Neural crest cell (in vitro differentiated cells): ENCODE measurements around the gene CACNA2D1. TPM values are rescaled to one million over a fixed set of nuclear protein-coding genes. Genes with fewer than 3 reads are reported as not detected.

Source experiments
- DNase-seq: peaks from one replicate; pipeline ENCODE4 v3.0.0; 2021; ENCODE audit warnings: low read depth, mixed read lengths, low spot score
- H3K27ac Mint-ChIP-seq: one replicate; pipeline ENCODE4 v1.8.0; 2021; ENCODE audit warnings: mild to moderate bottlenecking, mixed read lengths; ENCODE audit not compliant: unreplicated experiment
- H3K27me3 Mint-ChIP-seq: 2 replicates; pipeline ENCODE4 v1.8.0; 2021; ENCODE audit warnings: low read depth, mild to moderate bottlenecking, mixed read lengths
- H3K36me3 Mint-ChIP-seq: 2 replicates; pipeline ENCODE4 v1.8.0; 2021; ENCODE audit warnings: low read depth, mild to moderate bottlenecking, mixed read lengths
- H3K4me1 Mint-ChIP-seq: 2 replicates; pipeline ENCODE4 v1.8.0; 2021; ENCODE audit warnings: mixed read lengths
- H3K4me3 Mint-ChIP-seq: one replicate; pipeline ENCODE4 v1.8.0; 2021; ENCODE audit warnings: mild to moderate bottlenecking, mixed read lengths
- H3K9me3 Mint-ChIP-seq: 2 replicates; pipeline ENCODE4 v1.8.0; 2021; ENCODE audit warnings: mixed read lengths
- total RNA-seq: library from RNA; stranded (reverse); gene quantifications from 2 replicates; pipeline ENCODE4 v1.2.1, GENCODE V29; 2021
- TF ChIP-seq, protein P1 (sequence below): fragments of 200-600 bp; sonication (generic); conservative IDR thresholded peaks from 2 replicates; pipeline ENCODE4 v1.5.0; 2021; ENCODE audit warnings: antibody characterized with exemption, mild to moderate bottlenecking

CACNA2D1 gene
- total RNA-seq, 1 donor from 2014 or later, result 4.5 TPM

DNA sequence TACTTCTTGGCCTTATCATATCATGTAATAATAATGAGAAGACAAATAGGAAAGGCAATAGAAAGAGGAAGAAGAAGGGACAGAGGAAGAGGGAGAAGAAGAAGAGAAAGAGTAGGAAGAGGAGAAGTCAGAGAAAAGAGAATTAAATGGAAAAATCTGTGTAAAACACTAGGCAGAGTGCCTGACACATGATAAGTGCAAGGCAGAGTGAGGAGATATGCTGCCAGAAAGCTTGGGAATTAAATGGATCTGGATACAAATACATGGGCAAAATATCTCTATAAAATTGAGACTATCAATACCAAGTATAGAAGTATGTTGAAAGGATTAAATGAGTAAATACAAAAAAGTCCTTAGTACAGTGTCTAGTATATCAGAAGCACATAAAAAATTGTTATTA, 124.8 kb downstream of the CACNA2D1 start:
- H3K27me3 Mint-ChIP-seq, result no peaks in the 10 kb centered on the region
- H3K27ac Mint-ChIP-seq, result peak overlapping the region; percentile 39
- TF ChIP-seq, protein P1, sequence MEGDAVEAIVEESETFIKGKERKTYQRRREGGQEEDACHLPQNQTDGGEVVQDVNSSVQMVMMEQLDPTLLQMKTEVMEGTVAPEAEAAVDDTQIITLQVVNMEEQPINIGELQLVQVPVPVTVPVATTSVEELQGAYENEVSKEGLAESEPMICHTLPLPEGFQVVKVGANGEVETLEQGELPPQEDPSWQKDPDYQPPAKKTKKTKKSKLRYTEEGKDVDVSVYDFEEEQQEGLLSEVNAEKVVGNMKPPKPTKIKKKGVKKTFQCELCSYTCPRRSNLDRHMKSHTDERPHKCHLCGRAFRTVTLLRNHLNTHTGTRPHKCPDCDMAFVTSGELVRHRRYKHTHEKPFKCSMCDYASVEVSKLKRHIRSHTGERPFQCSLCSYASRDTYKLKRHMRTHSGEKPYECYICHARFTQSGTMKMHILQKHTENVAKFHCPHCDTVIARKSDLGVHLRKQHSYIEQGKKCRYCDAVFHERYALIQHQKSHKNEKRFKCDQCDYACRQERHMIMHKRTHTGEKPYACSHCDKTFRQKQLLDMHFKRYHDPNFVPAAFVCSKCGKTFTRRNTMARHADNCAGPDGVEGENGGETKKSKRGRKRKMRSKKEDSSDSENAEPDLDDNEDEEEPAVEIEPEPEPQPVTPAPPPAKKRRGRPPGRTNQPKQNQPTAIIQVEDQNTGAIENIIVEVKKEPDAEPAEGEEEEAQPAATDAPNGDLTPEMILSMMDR, result no peak
- no peak for DNase-seq
- H3K9me3 Mint-ChIP-seq, result peaks cover 2% of the 10 kb centered on the region
- no peak overlapping the region for H3K4me3 Mint-ChIP-seq
- H3K36me3 Mint-ChIP-seq, result no peaks in the 10 kb centered on the region
- no peaks in the 10 kb centered on the region for H3K4me1 Mint-ChIP-seq

DNA sequence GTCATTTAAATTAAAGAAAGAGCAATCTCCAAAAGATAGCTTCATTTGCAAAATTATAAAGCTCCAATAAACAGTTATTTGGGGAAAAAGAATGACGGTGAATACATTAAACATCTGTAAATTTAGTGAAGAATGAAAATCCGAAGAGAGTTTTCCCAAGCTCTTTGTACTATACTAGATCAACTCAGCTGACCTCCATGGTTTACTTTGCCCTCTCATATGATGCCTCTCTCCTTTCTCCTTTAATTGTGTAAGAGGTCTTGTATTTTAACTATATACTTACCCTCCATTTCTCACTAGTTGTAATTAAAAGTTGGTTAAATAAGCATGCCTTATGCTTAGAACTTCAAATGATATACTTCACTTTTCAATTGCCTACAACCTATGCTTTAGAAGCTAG, 125.8 kb downstream of the CACNA2D1 start:
- Mint-ChIP-seq H3K36me3 (no peaks in the 10 kb centered on the region), H3K27ac (no peak overlapping the region), H3K4me3 (no peak overlapping the region), H3K4me1 (no peaks in the 10 kb centered on the region), H3K9me3 (peaks cover under 1% of the 10 kb centered on the region), H3K27me3 (no peaks in the 10 kb centered on the region)
- no peak for DNase-seq
- TF ChIP-seq, protein P1, result no peak

DNA sequence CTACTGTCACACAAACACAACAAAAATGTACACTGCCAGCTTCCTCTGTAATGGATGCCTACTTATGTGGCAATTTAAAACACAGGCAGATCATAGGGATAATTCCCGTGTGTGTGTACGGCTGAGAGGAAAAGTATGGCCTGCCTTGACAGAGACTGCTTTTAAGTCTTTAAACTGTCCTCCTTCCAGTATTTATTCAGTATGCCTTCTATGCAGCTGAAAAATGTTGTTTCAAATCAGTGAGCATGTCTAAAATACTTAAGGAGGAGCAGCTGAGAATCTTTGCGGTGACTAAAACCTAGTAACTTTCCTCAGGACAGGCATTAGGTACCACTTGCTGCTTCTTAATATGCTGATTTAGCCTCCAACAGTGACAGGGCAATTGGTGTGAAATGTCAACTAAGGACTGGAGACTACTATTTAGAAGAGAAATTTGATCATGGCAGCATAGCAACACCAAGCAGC, 126.3 kb downstream of the CACNA2D1 start:
- H3K27ac Mint-ChIP-seq, result no peak overlapping the region
- DNase-seq, result no peak

DNA sequence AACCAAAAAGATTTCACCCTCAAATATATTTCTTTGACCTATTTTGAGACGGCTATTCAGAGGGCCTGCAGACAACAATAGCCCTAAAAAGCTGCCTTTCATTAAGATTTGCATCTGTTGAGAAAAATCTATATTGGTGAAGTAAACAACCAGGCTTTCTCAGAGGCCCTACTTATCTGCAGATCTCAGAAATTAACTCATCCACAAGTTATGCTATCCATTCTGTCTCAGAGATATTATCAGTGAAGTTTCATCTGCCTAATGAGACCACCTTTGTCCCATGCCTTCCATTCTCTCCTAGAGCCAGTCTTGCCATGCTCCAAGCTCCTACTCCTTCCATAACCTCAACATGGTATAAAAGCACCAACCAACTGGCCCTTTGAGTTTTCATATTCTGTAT, 130.3 kb downstream of the CACNA2D1 start:
- DNase-seq, result no peak
- Mint-ChIP-seq H3K4me1 (no peaks in the 10 kb centered on the region), H3K36me3 (no peaks in the 10 kb centered on the region), H3K4me3 (no peak overlapping the region), H3K27me3 (no peaks in the 10 kb centered on the region), H3K27ac (no peak overlapping the region), H3K9me3 (no peaks in the 10 kb centered on the region)
- TF ChIP-seq, protein P1, result no peak

More for the DNA sequence above, 126.3 kb downstream of the CACNA2D1 start:
- no peaks in the 10 kb centered on the region for H3K36me3 Mint-ChIP-seq
- H3K4me3 Mint-ChIP-seq, result no peak overlapping the region
- H3K4me1 Mint-ChIP-seq, result no peaks in the 10 kb centered on the region
- H3K27me3 Mint-ChIP-seq, result no peaks in the 10 kb centered on the region
- no peaks in the 10 kb centered on the region for H3K9me3 Mint-ChIP-seq
- TF ChIP-seq, protein P1, result no peak

DNA sequence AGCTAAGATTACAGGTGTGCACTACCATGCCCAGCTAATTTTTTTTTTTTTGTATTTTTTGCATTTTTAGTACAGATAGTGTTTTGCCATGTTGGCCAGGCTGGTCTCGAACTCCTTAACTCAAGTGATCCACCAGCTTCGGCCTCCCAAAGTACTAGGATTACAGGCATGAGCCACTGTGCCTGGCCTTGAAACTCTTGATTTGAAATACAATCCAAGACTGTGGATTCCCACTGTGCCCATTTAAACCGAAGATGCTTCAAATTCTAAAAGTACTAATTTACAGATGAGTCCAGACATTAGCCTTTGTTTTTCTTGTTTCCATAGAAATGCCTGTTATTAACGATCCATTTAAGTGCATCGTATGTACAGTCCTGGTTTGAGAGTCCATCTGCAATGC, 130.9 kb downstream of the CACNA2D1 start:
- Mint-ChIP-seq H3K4me1 (no peaks in the 10 kb centered on the region), H3K27me3 (no peaks in the 10 kb centered on the region), H3K9me3 (no peaks in the 10 kb centered on the region), H3K4me3 (no peak overlapping the region), H3K36me3 (no peaks in the 10 kb centered on the region), H3K27ac (no peak overlapping the region)
- TF ChIP-seq, protein P1, result no peak
- DNase-seq, result no peak
